22Rv1 (cell line): Measurements from ENCODE around the gene RREB1.

Experiments used
- CTCF ChIP-seq: fragments of 450-650 bp; IDR thresholded peaks from 2 replicates; pipeline ENCODE4 v1.5.1; 2017; ENCODE audit warnings: mild to moderate bottlenecking
- ZFX ChIP-seq: fragments of 450-650 bp; IDR thresholded peaks from 2 replicates; pipeline ENCODE4 v1.6.1; 2017; ENCODE audit warnings: antibody characterized with exemption, borderline replicate concordance

GRCh38 chr6:7170117-7170732, 62.5 kb downstream of the RREB1 start:
- TF ChIP-seq CTCF (no peak), ZFX (no peak)
